SK-N-MC (cell line): ENCODE measurements around the gene LHFPL2.

Source experiments
- EZH2 ChIP-seq: fragments of 200-600 bp; sonication (generic); IDR thresholded peaks from one replicate; pipeline ENCODE4 v1.6.1; 2017; ENCODE audit warnings: antibody characterized with exemption
- POLR2AphosphoS5 ChIP-seq: IDR thresholded peaks from 2 replicates; pipeline ENCODE4 v1.6.1; 2012; ENCODE audit warnings: mild to moderate bottlenecking, low read depth, low read length, borderline replicate concordance

DNA sequence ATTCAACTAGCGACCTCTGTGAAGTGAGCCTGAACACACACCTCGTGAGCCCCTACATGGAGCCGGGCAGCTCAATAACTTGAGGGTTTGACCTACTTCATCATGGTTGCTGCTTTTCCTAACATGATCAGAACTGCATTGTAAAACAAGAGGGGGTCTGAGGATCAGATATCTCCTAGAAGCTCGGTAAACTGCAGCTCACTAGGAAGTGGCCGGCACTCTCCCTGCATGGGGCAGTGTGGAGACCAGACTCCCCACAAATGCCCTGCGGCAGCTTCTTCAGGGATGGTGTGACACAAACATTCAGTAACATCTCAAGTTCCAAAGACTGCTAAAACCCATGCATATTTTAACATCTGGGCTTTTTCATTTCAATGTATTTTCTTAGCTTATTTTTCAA is 18.5 kb downstream of the LHFPL2 start:
- TF ChIP-seq EZH2: no peak
- TF ChIP-seq POLR2AphosphoS5: no peak
